D721Med (cell line): ENCODE data around the gene JAKMIP1.

ENCODE experiments used
- DNase-seq: peaks from one replicate; pipeline ENCODE4 v3.0.0; 2011; ENCODE audit warnings: low spot score; ENCODE audit not compliant: insufficient read length
- FAIRE-seq: peaks from 2 replicates; lab custom pipeline; 2011; peaks lifted over from hg19 to GRCh38; lab: Jason Lieb, UNC
- CTCF ChIP-seq: IDR thresholded peaks from 2 replicates; pipeline ENCODE4 v1.5.1; 2012; ENCODE audit warnings: mild to moderate bottlenecking, control low read depth; ENCODE audit not compliant: insufficient read depth; ENCODE audit errors: missing control alignments

Gene JAKMIP1

GRCh38 chr4:6064383-6064782 lies 136.0 kb downstream of the JAKMIP1 start:
- no peak for TF ChIP-seq CTCF
- FAIRE-seq, result no peak
- no peak for DNase-seq

GRCh38 chr4:6063684-6064083 lies 136.7 kb downstream of the JAKMIP1 start:
- no peak for DNase-seq
- no peak for FAIRE-seq
- no peak for TF ChIP-seq CTCF

- no peak for FAIRE-seq
- TF ChIP-seq CTCF, result no peak
- no peak for DNase-seq
These were observed 138.2 kb downstream of the JAKMIP1 start for GRCh38 chr4:6062133-6062532.

DNA sequence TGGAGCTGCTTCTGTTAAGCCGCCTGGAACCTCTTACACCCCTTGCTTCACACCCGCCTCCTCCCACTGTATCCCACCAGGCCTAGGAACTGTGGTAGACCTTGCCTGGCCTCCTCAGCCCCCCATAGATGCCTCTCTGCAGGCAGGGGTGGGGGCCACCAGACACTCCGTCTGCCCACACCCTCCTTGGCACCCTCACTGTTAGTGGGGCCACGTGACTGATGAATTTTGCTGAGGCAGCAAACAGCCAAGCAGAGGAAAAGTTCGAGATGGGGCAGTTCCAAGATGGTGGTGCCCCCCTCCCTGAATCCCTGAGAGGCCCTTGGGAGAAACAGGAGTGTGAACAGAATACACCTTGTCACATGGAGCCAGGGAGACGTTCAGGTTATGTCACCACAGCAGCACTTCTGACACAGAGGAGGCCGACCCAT lies 141.0 kb downstream of the JAKMIP1 start:
- DNase-seq, result no peak
- FAIRE-seq, result no peak
- no peak for TF ChIP-seq CTCF

GRCh38 chr4:6058531-6059374 lies 141.6 kb downstream of the JAKMIP1 start:
- DNase-seq (no peak), FAIRE-seq (no peak)
- no peak for TF ChIP-seq CTCF

DNA sequence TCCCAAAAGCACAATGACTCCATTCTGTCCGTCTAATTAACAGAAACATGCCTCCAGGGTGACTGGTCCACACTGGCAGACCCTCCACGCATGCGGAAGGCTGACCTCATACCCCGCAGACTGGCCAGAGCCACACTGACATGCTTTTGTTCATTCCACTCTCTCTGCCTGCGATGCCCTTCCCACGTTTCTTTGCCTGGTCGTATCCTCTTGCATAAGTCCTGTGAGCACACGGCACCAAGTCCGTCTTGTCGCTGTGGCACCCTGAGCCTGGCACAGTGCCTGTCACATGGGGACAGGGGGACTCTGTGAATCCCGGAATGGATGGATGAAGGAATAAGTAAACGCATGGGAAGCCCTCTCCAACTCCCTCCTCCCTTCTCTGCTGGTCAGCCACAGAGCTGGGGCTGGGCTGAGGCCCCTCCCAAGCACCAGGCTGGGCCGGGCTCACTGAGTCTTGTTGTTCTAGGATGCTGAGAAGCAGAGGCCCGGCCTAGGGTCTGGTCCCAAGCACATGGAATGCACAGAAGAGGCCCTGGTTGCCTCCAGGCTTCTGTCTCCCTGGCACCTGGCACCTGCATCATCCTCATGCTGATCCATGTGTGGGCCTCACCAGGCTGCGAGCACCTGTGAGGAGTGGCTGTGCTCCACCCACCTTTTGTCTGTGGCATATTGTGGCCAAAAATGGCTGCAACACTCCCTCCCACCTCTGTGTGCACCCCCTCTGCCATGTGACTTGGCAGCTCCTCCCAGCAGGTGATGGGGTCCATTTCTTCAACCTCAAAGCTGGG lies 143.2 kb downstream of the JAKMIP1 start:
- no peak for FAIRE-seq
- DNase-seq, result no peak
- TF ChIP-seq CTCF, result no peak
